Stimulated activated CD8-positive, alpha-beta memory T cell treated with anti-CD3 and anti-CD28 coated beads, Interleukin-2, amount 100 ng/mL, for 48 hours (primary cell): ENCODE data around the gene PPP4R1.

Experiments used
- DNase-seq, 2 donors: peaks; one replicate each; pipeline ENCODE4 v3.0.0-alpha.2; 2020; ENCODE audit warnings: low read depth in 2 of 2

Gene PPP4R1

GRCh38 chr18:9546468-9546867, 67.9 kb downstream of the PPP4R1 start:
- no peak for DNase-seq

- no peak for DNase-seq
Observed at GRCh38 chr18:9545029-9545428, 69.3 kb downstream of the PPP4R1 start.

GRCh38 chr18:9542924-9543323, 71.4 kb downstream of the PPP4R1 start:
- DNase-seq, result no peak

- DNase-seq, result no peak
Observed at GRCh38 chr18:9539938-9540337, 74.4 kb downstream of the PPP4R1 start.

GRCh38 chr18:9539283-9539682, 75.1 kb downstream of the PPP4R1 start:
- DNase-seq, result no peak

- DNase-seq, result no peak
Observed at GRCh38 chr18:9537677-9538076, 76.7 kb downstream of the PPP4R1 start.

- no peak for DNase-seq
Observed at GRCh38 chr18:9536354-9537152, 77.8 kb downstream of the PPP4R1 start.

GRCh38 chr18:9535430-9535991, 78.8 kb downstream of the PPP4R1 start:
- DNase-seq, result no peak

GRCh38 chr18:9534844-9535243, 79.5 kb downstream of the PPP4R1 start:
- no peak for DNase-seq

- no peak for DNase-seq
Observed at GRCh38 chr18:9531791-9532410, 82.5 kb downstream of the PPP4R1 start.

- DNase-seq, result no peak
Observed at GRCh38 chr18:9530226-9531009, 83.9 kb downstream of the PPP4R1 start.

- no peak for DNase-seq
Observed at GRCh38 chr18:9526458-9526857, 87.9 kb downstream of the PPP4R1 start.

- DNase-seq, result no peak
Observed at GRCh38 chr18:9522952-9523351, 91.4 kb downstream of the PPP4R1 start.

- no peak for DNase-seq
Observed at GRCh38 chr18:9521770-9522169, 92.6 kb downstream of the PPP4R1 start.

- DNase-seq, result no peak
Observed at GRCh38 chr18:9520666-9521065, 93.7 kb downstream of the PPP4R1 start.

GRCh38 chr18:9519399-9519798, 95.0 kb downstream of the PPP4R1 start:
- no peak for DNase-seq

GRCh38 chr18:9517869-9518268, 96.5 kb downstream of the PPP4R1 start:
- DNase-seq, result no peak

- no peak for DNase-seq
Observed at GRCh38 chr18:9516437-9517064, 97.8 kb downstream of the PPP4R1 start.

- no peak for DNase-seq
Observed at GRCh38 chr18:9513971-9514512, 100.3 kb downstream of the PPP4R1 start.

GRCh38 chr18:9508446-9509025, 105.8 kb downstream of the PPP4R1 start:
- DNase-seq, result no peak

GRCh38 chr18:9507565-9508088, 106.7 kb downstream of the PPP4R1 start:
- no peak for DNase-seq
